Suppressor macrophage treated with lipopolysaccharide for 1 hour (primary cell): ENCODE measurements around the gene RIPOR3.
"Not testable (repeated sequence)": the region's sequence is repeated elsewhere in the genome, so short reads cannot be mapped to it uniquely, and the experiment has no call there.

Experiments used
- DNase-seq, 3 donors: peaks; one replicate each; pipeline ENCODE4 v3.0.0-alpha.2; 2020 to 2022

RIPOR3 gene

DNA sequence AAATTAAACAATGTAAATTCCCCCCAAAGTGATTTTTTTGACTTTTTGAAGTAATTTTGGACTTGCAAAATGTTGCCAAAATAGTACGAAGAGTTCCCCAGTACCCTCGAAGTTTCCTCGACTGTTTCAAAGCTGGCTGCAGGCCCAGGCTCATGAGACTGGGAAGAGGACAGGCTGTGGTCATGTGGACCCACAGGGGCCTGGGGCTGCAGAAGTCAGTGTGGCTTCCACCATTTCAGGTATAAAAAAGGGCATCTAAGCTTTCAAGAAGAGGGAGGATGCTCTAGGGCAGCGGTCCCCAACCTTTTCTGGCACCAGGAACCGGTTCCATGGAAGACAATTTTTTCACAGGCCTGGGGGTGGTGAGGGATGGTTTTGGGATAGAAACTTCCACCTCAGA lies 106.1 kb downstream of the RIPOR3 start:
- no peak for DNase-seq

DNA sequence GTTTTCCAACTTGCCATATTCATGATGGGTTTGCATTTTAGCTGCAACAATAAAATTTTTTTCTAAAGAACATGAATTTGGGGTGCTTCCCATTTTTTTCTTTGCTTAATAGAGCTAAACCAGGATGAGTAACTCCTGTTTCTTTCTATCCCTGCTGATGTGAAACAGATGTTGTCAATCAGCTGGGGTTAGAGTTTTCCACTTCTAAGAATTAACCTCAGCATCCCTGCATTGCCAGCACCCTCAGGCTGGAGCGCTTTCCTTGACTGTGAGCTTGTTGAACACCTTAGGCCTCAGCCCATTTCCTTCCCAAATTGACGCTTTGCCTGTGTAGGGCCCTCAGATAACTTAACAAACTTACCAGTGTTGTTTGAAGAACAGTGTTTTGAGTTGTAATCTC lies 106.7 kb downstream of the RIPOR3 start:
- no peak for DNase-seq

DNA sequence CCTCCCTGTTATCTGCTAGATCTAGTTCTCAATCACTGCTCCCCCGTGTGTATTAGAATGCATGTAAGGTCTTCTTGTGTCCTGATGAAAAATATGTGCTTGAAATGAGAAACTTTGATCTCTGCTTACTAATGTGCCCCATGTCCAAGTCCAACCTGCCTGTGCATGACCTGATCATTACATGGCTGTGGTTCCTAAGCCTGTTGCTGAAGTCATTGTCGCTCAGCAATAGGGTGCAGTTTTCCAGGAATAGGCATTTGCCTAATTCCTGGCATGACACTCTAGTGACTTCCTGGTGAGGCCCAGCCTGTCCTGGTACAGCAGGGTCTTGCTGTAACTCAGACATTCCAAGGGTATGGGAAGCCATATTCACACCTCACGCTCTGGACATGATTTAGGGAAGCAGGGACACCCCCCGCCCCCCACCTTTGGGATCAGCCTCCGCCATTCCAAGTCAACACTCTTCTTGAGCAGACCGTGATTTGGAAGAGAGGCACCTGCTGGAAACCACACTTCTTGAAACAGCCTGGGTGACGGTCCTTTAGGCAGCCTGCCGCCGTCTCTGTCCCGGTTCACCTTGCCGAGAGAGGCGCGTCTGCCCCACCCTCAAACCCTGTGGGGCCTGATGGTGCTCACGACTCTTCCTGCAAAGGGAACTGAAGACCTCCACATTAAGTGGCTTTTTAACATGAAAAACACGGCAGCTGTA lies 107.7 kb downstream of the RIPOR3 start:
- no peak for DNase-seq

DNA sequence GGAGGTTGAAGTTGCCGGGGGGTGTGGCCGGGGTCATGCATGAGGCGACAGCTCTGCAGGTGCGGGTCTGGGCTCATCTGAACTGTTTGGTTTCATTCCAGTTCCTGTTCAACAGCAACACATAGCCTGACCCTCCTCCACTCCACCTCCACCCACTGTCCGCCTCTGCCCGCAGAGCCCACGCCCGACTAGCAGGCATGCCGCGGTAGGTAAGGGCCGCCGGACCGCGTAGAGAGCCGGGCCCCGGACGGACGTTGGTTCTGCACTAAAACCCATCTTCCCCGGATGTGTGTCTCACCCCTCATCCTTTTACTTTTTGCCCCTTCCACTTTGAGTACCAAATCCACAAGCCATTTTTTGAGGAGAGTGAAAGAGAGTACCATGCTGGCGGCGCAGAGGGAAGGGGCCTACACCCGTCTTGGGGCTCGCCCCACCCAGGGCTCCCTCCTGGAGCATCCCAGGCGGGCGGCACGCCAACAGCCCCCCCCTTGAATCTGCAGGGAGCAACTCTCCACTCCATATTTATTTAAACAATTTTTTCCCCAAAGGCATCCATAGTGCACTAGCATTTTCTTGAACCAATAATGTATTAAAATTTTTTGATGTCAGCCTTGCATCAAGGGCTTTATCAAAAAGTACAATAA lies 108.6 kb downstream of the RIPOR3 start:
- no peak for DNase-seq

DNA sequence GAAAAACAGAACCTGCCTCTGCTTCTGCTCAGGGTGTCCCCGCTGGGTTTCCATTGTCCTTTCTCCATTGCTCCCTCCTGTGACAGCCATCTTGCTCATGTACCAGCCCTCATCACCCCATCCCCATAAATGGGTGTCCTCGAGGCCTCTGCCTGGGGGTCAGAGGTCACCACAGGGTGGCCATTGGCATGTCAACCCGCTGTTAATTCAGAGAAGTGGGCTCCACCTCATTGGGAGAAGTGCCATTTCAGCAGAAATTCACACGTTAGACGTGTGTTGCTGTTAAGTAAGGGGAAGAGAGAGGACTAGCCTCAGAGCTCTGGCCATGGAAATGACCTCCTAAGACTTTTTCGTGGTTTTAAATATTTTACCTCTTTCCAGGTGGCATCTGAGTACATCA lies 109.2 kb downstream of the RIPOR3 start:
- DNase-seq = no peak

DNA sequence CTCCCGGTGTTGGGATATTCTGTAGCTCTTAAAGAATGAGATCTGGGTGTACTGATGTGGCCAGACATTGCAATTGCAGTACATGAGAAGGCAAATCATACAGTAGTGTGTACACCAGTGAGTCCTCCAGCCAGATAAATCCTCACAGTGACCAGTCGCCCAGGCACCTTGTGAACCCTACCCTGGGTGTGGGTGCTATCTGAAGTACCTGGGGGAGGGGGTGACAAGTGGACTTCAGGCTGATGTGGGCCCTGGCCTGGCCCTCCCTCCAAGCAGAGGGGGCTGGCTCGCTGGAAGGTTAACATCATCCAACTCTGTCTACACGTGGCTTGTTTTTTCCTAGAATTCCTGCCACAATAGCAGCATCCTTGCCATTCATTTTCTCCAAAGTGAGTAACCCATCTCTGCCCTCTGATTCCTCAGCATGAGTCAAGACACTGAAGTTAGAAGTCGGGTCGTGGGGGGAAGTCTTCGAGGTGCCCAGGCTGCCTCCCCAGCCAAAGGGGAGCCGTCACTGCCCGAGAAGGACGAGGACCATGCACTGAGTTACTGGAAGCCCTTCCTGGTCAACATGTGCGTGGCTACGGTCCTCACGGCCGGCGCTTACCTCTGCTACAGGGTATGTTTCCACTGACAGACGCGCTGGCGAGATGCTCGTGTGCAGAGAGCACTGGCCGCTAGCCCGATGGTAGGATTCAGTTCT lies 110.3 kb downstream of the RIPOR3 start:
- no peak for DNase-seq

DNA sequence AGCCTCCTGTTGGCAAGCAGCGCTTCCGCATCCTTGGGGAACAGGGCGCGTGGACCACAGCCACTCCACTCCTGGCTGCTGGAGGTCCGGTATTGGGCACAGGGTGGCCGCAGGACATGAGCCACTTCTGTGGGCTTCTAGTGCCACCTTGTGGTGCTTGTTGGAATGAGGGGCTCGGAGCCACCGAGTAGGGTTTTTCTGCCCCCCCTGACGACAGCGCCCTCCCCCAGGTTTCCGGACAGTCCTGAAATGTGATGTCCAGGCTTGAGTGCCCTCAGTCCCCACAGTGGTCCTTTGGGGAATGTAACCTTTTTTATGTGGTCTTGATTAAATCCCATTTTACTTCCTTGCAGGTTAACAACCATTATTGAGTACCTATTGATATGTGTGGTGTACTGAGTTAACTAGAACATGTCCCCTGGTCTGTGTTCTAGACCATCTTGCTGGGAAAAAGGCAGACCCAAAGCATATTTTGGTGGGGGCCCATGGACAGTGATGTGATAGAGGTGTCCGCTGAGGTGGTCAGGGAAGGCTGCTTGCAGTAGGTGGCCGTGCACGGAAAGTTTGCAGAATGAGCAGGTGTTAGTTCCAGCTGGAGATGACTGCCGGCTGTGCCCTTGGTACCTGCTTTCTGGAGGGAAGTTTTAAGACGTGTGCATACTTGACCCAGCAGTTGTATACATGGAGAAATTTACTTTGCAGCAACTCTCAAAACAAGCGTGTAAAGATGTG lies 111.2 kb downstream of the RIPOR3 start:
- DNase-seq = peak; percentile 64 to 72 (median 70)

DNA sequence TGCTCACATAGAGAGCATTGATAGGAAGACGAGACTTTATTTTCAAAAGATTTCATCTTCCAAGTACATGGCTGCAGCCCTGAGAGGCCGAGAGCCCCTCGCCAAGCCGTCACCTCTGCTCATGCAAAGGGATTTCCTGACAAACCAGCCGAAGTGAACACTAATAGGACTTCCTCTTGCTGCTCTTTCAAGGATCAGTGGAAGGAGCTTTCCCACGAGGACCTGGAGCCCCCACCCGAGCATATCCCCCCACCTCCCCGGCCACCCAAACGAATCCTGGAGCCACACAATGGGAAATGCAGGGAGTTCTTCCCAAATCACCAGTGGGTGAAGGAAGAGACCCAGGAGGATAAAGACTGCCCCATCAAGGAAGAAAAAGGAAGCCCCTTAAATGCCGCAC lies 111.8 kb downstream of the RIPOR3 start:
- DNase-seq = no peak

DNA sequence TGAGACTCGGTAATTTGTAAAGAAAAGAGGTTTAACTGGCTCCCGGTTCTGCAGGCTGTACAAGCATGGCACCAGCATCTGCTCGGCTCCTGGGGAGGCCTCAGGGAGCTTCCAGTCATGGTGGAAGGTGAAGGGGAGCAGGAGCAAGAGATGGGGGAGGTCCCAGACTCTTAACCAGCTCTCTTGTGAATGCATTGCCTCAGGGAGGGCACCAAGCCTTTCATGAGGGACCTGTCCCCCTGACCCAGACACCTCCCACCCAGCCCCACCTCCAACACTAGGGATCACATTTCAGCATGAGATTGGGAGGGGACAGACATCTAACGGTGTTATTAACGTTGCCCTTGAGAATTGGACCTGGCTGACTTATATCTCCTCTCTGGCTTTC lies 112.6 kb downstream of the RIPOR3 start:
- DNase-seq = no peak

DNA sequence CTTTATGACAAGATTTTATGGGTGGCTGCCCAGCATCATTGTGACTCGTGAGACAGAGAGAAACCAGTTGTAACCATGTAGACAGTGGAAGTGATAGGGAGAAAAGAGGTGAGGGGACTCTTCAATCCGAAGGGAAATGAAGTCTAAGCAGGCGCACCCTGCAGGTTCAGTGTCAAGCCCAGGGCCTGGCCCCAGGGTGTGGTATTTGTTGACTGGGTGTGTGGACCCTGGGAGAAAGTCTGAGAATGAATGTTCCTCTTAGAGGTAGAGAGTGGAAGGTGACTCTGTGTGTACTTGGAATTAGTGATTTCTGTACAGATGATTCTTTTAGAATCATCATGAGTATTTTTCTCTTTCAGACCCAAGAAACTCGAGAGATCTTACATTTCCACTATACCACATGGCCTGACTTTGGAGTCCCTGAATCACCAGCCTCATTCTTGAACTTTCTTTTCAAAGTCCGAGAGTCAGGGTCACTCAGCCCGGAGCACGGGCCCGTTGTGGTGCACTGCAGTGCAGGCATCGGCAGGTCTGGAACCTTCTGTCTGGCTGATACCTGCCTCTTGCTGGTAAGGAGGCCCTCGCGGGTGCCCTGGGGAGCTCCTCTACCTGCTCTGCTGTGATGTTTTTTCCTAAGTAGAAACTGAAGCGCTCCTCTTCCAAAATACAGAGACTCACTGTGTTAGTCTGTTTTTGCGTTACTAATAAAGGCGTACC lies 113.1 kb downstream of the RIPOR3 start:
- no peak for DNase-seq

DNA sequence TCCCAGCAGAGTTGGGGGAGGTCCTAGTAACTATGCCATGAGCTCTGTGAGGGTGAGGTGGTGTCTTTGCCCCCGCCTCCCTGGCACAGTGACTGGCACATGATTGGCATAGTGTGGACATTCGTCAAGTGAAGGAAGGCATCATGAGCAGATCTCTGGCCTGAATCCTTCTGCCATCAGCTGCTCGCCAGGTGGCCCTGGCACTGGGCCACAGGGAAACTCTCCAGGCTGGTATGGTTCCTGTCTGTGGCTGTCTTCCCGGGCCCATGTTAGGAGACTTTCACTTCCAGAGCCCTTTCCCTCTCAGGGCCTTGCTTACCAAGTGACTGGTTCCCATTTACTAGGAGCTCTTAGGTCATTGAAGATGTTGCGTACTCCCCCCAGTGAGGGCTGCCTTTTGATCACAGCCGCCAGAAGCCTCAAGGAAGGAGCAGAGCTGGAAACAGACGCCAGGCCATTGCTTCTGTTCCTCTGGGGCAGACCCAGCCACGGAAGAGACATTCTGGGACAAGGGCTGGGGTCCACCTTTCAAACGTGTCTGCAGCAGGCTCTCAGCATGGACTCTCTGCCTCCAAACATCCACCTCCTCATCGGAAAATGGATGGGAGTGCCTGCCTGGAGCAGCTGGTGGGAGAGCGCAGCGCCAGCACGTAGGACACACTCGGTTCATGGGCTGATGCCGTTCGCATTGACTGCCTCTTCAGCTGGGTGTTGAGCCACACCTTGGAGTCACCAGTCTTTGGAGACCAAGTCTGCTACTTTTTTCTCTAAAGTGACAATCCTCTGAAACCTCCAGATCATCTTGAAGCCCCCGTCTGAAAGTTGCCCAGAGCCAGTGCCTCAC lies 113.9 kb downstream of the RIPOR3 start:
- no peak for DNase-seq

DNA sequence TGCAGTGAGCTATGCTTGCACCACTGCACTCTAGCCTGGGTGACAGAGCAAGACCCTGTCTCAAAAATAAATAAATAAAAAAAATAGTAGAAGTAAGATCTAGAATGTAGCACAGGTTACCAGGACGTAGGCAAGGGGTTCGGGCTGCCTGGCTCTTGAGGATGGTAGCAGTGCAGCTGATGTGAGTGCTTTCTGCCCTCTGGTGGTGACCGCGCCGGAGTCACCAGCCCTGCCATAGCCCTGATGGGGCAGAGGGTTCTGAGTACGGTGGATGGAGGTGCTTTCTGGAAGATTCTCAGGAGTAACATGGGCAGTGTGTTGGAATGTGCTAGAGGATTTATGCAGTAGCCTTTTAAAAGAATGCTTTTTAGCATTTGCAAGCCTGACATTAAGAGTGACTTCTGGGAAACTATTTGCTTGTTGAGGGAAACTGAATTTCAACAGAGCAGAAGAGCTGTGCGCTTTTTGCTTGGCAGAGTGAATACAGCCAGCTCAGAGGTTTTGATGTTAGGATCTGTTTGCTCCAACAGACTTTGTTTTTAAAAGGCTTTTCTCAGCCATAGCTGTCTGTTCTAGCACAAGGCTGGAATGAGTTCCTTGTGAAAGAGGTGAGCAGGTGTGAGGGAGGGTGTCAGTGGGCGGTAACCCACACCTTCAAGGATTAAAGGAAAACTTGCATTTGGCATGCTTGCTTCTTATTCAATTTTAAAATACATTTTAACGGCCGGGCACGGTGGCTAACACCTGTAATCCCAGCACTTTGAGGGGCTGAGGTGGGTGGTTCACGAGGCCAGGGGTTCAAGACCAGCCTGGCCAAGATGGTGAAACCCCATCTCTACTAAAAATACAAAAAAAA lies 115.2 kb downstream of the RIPOR3 start:
- peak; percentile 51 to 70 (median 65) for DNase-seq

DNA sequence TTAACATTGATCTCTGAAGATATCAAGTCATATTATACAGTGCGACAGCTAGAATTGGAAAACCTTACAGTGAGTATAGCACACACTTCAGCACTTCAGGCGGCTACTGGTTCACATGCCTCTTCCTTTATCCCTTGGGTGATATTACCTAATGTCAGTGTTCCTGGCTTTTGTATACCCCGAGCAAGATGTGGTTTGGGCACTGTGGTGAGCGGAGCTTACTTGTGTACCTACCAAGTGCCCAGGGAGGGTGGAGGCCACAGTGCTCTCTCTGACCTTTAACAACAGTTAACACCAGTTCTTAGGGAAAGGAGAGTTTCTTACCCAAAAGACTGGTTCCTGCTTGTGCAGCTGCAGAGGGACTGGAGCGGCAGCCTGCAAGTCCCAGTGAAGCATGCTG lies 116.8 kb downstream of the RIPOR3 start:
- no peak for DNase-seq

DNA sequence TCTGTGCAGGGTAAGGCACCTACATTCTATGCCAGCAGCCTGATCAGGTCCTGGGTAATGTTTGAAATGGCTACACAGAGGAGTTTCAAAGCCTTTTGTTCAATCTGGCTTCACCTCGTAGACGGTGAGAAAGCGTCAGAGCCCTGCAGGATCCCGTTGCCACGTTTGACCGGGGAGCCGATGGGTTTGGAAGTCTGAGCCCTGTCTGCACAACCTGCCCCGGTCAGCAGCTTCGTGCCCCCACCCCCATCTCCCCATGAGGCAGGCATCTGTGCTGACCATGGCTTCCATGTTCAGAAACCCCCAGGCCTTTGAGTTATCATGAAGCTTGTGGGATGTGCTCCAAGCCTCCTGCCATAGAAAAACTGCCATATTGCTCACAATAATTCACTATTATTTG lies 117.2 kb downstream of the RIPOR3 start:
- no peak for DNase-seq

DNA sequence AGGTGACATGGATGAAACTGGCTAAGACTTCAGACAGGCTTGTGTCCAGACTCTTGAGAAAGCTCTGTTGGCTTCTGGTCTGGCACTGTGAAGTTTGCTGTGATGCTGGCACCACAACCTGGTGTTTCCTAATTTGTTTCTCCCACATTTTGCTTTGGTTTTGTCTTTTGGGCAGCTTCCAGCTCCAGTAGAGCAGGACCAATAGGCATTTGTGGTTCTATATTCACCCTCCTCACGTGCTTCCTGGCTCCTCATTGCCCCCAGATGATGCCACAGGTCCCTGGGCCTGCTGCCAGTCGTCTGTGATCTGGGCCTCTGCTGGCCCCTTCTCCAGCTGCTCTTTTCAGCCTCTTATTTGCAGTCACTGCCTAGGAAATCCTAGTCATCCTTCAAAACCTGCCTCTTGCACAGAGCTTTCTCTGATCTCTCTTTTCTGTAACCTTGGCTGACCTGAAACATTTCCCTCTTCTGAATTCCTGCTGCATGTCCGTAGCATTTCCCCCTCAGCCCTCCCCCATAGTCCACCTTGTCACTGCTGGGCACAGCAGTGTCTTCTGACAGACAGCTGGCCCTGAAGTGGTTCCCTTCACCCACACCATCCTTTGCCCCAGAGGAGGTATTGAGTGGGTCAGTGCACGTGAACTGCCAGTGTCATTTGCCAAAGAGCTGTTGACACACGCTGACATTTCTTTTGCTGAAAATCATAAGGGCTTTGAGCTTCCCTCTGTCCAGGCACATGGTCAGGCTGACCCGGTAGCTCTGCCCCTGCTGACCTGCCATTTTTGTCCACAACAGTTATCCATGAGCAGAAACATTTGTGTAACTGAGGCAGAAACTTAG lies 118.2 kb downstream of the RIPOR3 start:
- peak; percentile 53 to 69 (median 63) for DNase-seq

DNA sequence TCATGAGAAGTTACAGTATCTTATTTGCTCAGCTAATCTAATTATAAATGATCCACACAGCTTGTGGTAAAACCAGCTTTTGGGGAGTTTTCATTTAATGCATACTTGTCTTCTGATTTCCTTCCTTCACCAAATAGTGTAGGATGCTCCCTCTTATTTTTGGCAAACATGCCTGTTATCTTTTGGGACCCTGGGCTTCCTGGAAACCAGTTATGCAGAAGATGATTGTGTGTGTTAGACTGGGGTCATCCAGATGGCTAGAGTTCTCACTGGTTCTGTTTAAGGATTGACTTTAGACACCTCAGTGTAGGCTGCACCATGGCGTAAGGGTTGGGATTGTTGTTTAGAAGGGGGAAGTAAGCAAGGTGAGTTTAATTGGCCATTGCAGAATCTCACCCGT lies 119.9 kb downstream of the RIPOR3 start:
- DNase-seq = no peak

DNA sequence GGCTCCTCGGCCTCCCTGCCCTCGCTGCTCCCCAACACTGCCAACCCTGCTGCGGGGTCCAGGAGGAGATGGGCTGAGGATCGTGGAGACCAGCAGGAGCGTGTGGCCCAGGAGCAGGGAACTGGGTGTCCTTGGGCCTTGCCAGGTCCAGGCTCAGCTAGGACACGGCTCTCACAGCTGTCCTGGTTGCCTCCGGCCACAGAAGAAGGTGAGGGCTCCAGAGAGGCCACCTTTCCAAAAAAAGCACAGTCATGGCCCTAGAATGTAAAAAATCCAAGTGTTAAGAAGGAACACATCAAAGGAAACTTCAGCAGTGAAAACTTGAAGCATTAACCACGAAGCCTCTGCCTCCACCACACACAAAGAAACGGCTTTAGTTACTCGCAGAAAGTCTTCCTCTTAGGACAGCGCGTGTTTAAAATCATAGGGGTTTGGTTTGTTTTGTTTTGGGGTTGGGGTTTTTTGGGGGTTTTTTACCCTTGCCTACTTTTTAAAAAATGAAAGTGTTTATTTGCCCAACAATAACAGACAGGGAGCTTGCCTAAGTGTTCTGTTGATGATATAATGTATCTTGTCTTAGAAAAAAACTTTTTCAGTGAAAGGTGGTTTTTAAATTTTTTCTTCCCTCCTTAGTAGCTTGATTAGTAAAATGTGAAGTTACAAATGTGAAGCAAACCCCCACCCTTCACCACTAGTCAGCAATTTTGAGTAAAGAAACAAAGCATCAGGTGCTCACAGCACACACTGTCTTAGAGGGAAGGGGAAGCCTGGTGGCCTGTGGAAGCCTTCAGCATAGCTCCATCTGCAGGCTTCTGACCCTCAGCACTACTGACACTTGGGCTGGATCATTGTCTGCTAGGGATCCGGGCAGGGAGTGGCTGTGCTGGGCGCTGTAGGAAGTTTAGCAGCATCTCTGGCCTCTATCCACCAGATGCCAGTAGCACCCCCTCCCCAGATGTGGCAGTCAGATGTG lies 121.2 kb downstream of the RIPOR3 start:
- DNase-seq = peak; percentile 63 to 78 (median 69)

DNA sequence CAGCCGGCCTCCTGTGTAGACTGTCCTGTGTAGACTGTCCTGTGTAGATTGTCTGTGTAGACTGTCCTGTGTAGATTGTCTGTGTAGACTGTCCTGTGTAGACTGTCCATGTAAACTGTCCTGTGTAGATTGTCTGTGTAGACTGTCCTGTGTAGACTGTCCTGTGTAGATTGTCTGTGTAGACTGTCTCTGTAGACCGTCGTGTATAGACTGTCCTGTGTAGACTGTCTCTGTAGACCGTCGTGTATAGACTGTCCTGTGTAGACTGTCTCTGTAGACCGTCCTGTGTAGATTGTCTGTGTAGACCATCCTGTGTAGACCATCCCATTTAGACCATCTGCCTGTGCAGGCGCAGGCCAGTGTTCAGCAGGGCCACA lies 121.9 kb downstream of the RIPOR3 start:
- not testable (repeated sequence) for DNase-seq

DNA sequence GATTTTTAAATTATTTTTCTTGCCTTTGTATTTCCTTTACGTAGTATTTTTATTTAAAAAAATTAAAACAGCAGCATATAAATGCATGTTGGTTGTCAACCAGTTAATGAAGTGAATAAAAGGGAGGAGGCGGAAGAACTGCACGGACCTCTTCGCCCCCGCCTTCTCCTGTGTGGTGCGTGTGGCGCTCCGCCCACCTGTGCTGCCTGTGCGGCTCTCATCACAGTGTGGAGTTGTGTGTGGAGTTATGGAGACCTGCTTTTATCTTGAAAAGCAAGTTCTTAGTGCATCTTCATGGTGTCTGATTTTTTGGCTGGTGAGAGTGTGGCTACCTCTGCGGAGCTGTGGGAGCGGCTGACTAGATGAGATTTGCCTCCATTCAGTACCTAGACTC lies 122.8 kb downstream of the RIPOR3 start:
- DNase-seq = no peak
